ENCODE results near the gene ZSCAN5B.
A peak's percentile ranks its signal among the peaks of the same experiment; 100 is the strongest.
"Not testable (repeated sequence)": the region's sequence is repeated elsewhere in the genome, so short reads cannot be mapped to it uniquely, and the experiment has no call there.

Gene ZSCAN5B

GRCh38 chr19:56217039-56217949 lies 19.7 kb upstream of the ZSCAN5B start:
- TF ChIP-seq CTCF (IDR thresholded peaks at IDR 0.05; ENCODE audit: low read depth, low read length, missing control alignments), result no peak
- DNase-seq (ENCODE audit: extremely low read depth, low read depth), result no peak
- peak overlapping the region; percentile 25 for H3K4me3 ChIP-seq (replicated peaks; ENCODE audit: low read depth, low read length)

- no peak for TF ChIP-seq CTCF (IDR thresholded peaks at IDR 0.05; ENCODE audit: low read depth, low read length, missing control alignments)
- H3K4me3 ChIP-seq (replicated peaks; ENCODE audit: low read depth, low read length), result no peak overlapping the region
- DNase-seq (ENCODE audit: extremely low read depth, low read depth), result no peak
Observed at GRCh38 chr19:56211718-56212117, 14.1 kb upstream of the ZSCAN5B start.

- not testable (repeated sequence) for DNase-seq (ENCODE audit: extremely low read depth, low read depth); H3K4me3 ChIP-seq (replicated peaks; ENCODE audit: low read depth, low read length)
Observed at GRCh38 chr19:56210036-56210435, 12.5 kb upstream of the ZSCAN5B start.

- H3K4me3 ChIP-seq (replicated peaks; ENCODE audit: low read depth, low read length), result no peak overlapping the region
- DNase-seq (ENCODE audit: extremely low read depth, low read depth), result no peak
- TF ChIP-seq CTCF (IDR thresholded peaks at IDR 0.05; ENCODE audit: low read depth, low read length, missing control alignments), result no peak
Observed at GRCh38 chr19:56209091-56209490, 11.5 kb upstream of the ZSCAN5B start.

- not testable (repeated sequence) for H3K4me3 ChIP-seq (replicated peaks; ENCODE audit: low read depth, low read length); DNase-seq (ENCODE audit: extremely low read depth, low read depth)
Observed at GRCh38 chr19:56207581-56207980, 10.0 kb upstream of the ZSCAN5B start.

DNA sequence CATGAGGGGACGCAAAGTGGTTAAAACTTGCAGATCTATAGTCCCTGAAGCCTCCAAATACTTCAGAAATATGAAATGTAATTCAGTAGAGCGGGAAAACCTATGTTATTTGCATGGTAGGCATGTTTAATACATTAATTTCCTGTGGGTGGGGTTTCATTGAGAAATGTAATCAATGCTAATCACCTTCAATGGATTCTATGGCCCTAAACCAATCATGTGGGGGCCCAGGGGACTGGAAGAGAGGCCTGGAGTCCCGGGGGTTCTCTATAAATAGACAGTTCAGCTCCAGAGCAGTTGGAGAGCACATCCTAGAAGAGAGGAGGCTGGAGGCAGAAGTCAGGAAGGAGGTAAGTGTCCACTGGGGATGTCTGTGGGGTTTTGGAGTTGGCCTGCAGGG lies 4.4 kb upstream of the ZSCAN5B start, which contains the start of gene ZSCAN5C:
Gene ZSCAN5C, plus strand, starts transcription at position 301 of the 400 bp plus-strand sequence. CDS start 3,641 bp downstream, outside the sequence.
- DNase-seq (ENCODE audit: extremely low read depth, low read depth), result no peak
- no peak within 1 kb of the TSS for H3K4me3 ChIP-seq (replicated peaks; ENCODE audit: low read depth, low read length)
- no peak for TF ChIP-seq CTCF (IDR thresholded peaks at IDR 0.05; ENCODE audit: low read depth, low read length, missing control alignments)

DNA sequence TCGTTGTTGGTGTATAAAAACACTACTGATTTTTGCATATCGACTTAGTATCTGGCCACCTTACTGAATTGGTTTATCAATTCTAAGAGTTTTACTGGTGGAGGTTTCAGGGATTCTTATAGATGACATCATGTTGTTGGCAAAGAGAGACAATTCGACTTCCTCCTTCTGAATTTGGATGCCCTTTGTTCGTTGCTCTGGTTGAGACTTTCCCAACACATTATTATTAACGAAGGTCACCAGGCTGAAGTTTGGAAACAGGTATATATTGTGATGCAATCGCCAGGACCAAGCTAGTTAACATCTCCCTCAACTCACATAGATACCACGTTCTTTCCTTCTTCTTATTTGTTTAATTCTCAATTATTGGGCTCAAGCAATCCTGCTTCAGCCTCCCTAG lies 2.1 kb upstream of the ZSCAN5B start:
- no peak overlapping the region for H3K4me3 ChIP-seq (replicated peaks; ENCODE audit: low read depth, low read length)
- no peak for TF ChIP-seq CTCF (IDR thresholded peaks at IDR 0.05; ENCODE audit: low read depth, low read length, missing control alignments)
- DNase-seq (ENCODE audit: extremely low read depth, low read depth), result no peak
